GM10248 (cell line): ENCODE data around the gene SYNPO2.
A peak's percentile ranks its signal among the peaks of the same experiment; 100 is the strongest.

ENCODE experiments used
- CTCF ChIA-PET: fragments of 300-600 bp; sonication (Branson Sonifier 250); formaldehyde crosslinking; extraction: SDS; loops from one replicate; lab custom pipeline; 2021; ENCODE audit warnings: antibody characterized with exemption; lab: Yijun Ruan, JAX
- POLR2A ChIA-PET: fragments of 350-650 bp; sonication (Branson Sonifier 250); formaldehyde crosslinking; extraction: SDS; loops from one replicate; lab custom pipeline; 2020; ENCODE audit warnings: antibody characterized with exemption; lab: Yijun Ruan, JAX
- DNase-seq: peaks from one replicate; pipeline ENCODE4 v3.0.0; 2012; ENCODE audit errors: extremely low spot score
- CTCF ChIP-seq: IDR thresholded peaks from 2 replicates; pipeline ENCODE4 v1.5.1; 2012; ENCODE audit warnings: mild to moderate bottlenecking, low read depth; ENCODE audit errors: extremely low read depth, missing control alignments, control extremely low read depth

The SYNPO2 gene

GRCh38 chr4:118888666-118889311 lies at the start of gene SYNPO2:
Gene SYNPO2 (plus strand): TSS chr4:118888854. CDS start chr4:118889037, 183 bp downstream.
- DNase-seq: peak; percentile 37
- no peak for TF ChIP-seq CTCF
- ChIA-PET CTCF (interaction anchor here (1.0 to 4.6 kb wide), 6 partner anchors 18 to 149 kb away, joined by 3 to 34 read pairs (median 6); no protein-coding TSS in a partner anchor), POLR2A (no interaction called here)

GRCh38 chr4:118839221-118839927 lies 49.3 kb upstream of the SYNPO2 start:
- ChIA-PET CTCF (interaction anchor here (1.1 to 2.4 kb wide), 5 partner anchors 9 to 51 kb away, joined by 3 to 13 read pairs (median 4); no protein-coding TSS in a partner anchor), POLR2A (interaction anchor here (1.0 kb wide), 1 partner anchor 14 kb away, joined by 3 read pairs; no protein-coding TSS in a partner anchor)
- no peak for TF ChIP-seq CTCF
- no peak for DNase-seq

- CTCF ChIA-PET: interaction anchor here (1.2 kb wide), 1 partner anchor 12 kb away, joined by 3 read pairs; no protein-coding TSS in a partner anchor
- POLR2A ChIA-PET: no interaction called here
- TF ChIP-seq CTCF: no peak
- no peak for DNase-seq
Observed at GRCh38 chr4:118842055-118842454, 46.6 kb upstream of the SYNPO2 start.

- TF ChIP-seq CTCF: no peak
Observed at GRCh38 chr4:118843237-118843636, 45.4 kb upstream of the SYNPO2 start.

GRCh38 chr4:118845552-118846050 lies 43.1 kb upstream of the SYNPO2 start:
- no peak for DNase-seq
- POLR2A ChIA-PET: no interaction called here
- CTCF ChIA-PET: interaction anchor here (1.1 to 2.1 kb wide), 3 partner anchors 12 to 19 kb away, joined by 3 to 9 read pairs (median 3); no protein-coding TSS in a partner anchor
- no peak for TF ChIP-seq CTCF

More at GRCh38 chr4:118843237-118843636, 45.4 kb upstream of the SYNPO2 start:
- ChIA-PET POLR2A (no interaction called here), CTCF (interaction anchor here (1.2 kb wide), 1 partner anchor 11 kb away, joined by 3 read pairs; no protein-coding TSS in a partner anchor)
- DNase-seq: no peak

GRCh38 chr4:118846979-118847378 lies 41.7 kb upstream of the SYNPO2 start:
- ChIA-PET CTCF (interaction anchor here (1.0 to 2.1 kb wide), 2 partner anchors 10 to 18 kb away, joined by 3 to 9 read pairs; no protein-coding TSS in a partner anchor), POLR2A (interaction anchor here (1.0 kb wide), 2 partner anchors 9 to 10 kb away, joined by 3 read pairs; no protein-coding TSS in a partner anchor)
- no peak for DNase-seq
- no peak for TF ChIP-seq CTCF
